Articular chondrocyte of knee joint (primary cell): ENCODE measurements around the gene DNAJA4. TPM values are rescaled to one million over a fixed set of nuclear protein-coding genes. Genes with fewer than 3 reads are reported as not detected.

Source experiments
- small RNA-seq: library from RNA; depleted of rRNA; stranded (forward); fragments of <200 nt; gene quantifications from one replicate; pipeline ENCODE3, GENCODE V24; 2012
- total RNA-seq: library from RNA; depleted of rRNA; stranded (reverse); fragments of >200 nt; gene quantifications from 2 replicates; pipeline ENCODE4 v1.2.3, GENCODE V29; 2012

The DNAJA4 gene
- 3.4 and 4.2 TPM in 2 replicates for total RNA-seq

GRCh38 chr15:78264304-78265136, at the start of gene DNAJA4:
Gene DNAJA4 (plus strand): TSS chr15:78264562. CDS start chr15:78264764, 202 bp downstream.

GRCh38 chr15:78234515-78235040, 29.8 kb upstream of the DNAJA4 start, which contains the start of gene ACSBG1:
Gene ACSBG1 (minus strand): TSS chr15:78234565. CDS start chr15:78234501, 64 bp downstream.

GRCh38 chr15:78299101-78299930, 35.0 kb downstream of the DNAJA4 start, which contains the start of gene SKIC8:
Gene SKIC8 (minus strand): TSS chr15:78299609. CDS start chr15:78295686, 3,923 bp downstream.

Small RNA genes within 50 kb of the gene (small RNA-seq; reads per million reads assigned to genes)
- 0.88 reads per million, percentile 36 among the genes with 10 or more reads in this experiment for gene AC090607.5

Other genes starting within 250 kb of the DNAJA4 start
- gene TBC1D2B, start 186.9 kb upstream of the DNAJA4 start, total RNA-seq: 46.5 and 51.0 TPM in 2 replicates
- gene SH2D7, start 172.0 kb upstream of the DNAJA4 start, total RNA-seq: not detected in 2 replicates
- 3.8 and 4.1 TPM in 2 replicates for gene CIB2, start 133.1 kb upstream of the DNAJA4 start, total RNA-seq
- gene IDH3A, start 115.2 kb upstream of the DNAJA4 start, total RNA-seq: 38.9 and 54.4 TPM in 2 replicates
- gene ACSBG1, start 30.0 kb upstream of the DNAJA4 start, total RNA-seq: 0.13 TPM in 1 of 2 replicates, not detected in the other
- gene SKIC8, start 35.0 kb downstream of the DNAJA4 start, total RNA-seq: 47.2 and 62.3 TPM in 2 replicates
- not detected in 2 replicates for gene CRABP1, start 75.8 kb downstream of the DNAJA4 start, total RNA-seq
- 27.9 and 36.1 TPM in 2 replicates for gene IREB2, start 173.7 kb downstream of the DNAJA4 start, total RNA-seq
- 4.7 and 6.7 TPM in 2 replicates for gene HYKK, start 243.0 kb downstream of the DNAJA4 start, total RNA-seq